Measurements from ENCODE around the gene ARAP1.

DNA sequence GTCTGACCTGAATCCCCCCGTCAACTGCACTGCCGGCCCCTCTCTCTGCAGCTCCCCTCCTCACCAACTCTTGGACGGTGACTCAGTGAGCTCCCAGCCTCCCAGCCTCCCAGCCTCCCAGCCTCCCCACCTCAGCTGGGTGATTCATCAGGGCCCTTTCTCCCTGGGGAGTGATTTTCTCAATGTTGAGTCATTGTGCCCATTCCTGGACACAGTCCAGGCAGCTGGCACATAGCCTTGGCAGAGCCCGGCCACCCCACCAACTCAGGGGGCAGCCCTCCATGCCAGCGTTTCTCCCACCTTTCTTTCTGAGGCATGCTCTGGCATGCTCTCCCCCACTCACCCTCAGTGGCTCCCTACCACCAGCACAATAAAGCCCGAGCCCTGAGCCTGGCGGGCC is 108.7 kb downstream of the ARAP1 start:
- TF ChIP-seq, protein P1, sequence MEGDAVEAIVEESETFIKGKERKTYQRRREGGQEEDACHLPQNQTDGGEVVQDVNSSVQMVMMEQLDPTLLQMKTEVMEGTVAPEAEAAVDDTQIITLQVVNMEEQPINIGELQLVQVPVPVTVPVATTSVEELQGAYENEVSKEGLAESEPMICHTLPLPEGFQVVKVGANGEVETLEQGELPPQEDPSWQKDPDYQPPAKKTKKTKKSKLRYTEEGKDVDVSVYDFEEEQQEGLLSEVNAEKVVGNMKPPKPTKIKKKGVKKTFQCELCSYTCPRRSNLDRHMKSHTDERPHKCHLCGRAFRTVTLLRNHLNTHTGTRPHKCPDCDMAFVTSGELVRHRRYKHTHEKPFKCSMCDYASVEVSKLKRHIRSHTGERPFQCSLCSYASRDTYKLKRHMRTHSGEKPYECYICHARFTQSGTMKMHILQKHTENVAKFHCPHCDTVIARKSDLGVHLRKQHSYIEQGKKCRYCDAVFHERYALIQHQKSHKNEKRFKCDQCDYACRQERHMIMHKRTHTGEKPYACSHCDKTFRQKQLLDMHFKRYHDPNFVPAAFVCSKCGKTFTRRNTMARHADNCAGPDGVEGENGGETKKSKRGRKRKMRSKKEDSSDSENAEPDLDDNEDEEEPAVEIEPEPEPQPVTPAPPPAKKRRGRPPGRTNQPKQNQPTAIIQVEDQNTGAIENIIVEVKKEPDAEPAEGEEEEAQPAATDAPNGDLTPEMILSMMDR (conservative IDR thresholded peaks at IDR 0.05 in 1 of 2, IDR thresholded peaks at IDR 0.05 in 1 of 2; ENCODE audit: extremely low read depth in 1 of 2, insufficient read depth in 1 of 2, low read depth in 1 of 2, low read length in 2 of 2): no peak
- no peak for TF ChIP-seq EZH2 (IDR thresholded peaks at IDR 0.05; ENCODE audit: borderline replicate concordance, low read length)
